H7 (cell line): ENCODE data around the gene GPATCH2. TPM values are rescaled to one million over a fixed set of nuclear protein-coding genes. Genes with fewer than 3 reads are reported as not detected.
"Not testable (repeated sequence)": the region's sequence is repeated elsewhere in the genome, so short reads cannot be mapped to it uniquely, and the experiment has no call there.

Experiments
- DNase-seq: peaks from one replicate; pipeline ENCODE4 v3.0.0; 2012
- H3K27me3 ChIP-seq: 2 replicates; pipeline ENCODE4 v1.6.0; 2011; ENCODE audit warnings: mild to moderate bottlenecking, low read length; ENCODE audit not compliant: control insufficient read depth, insufficient read depth
- H3K36me3 ChIP-seq: replicated peaks from 2 replicates; pipeline ENCODE4 v1.5.1; 2011; ENCODE audit warnings: low read length; ENCODE audit not compliant: control insufficient read depth, insufficient read depth
- H3K4me3 ChIP-seq: 2 replicates; pipeline ENCODE4 v1.5.1; 2011; ENCODE audit warnings: low read depth, mild to moderate bottlenecking, control low read depth, low read length, moderate library complexity; ENCODE audit not compliant: insufficient read depth
- total RNA-seq: library from RNA; depleted of rRNA; stranded (reverse); fragments of >200 nt; shearing (Covaris generic); gene quantifications from 2 replicates; pipeline ENCODE4 v1.2.3, GENCODE V29; 2014

GPATCH2 gene
- total RNA-seq, 1 experiment from 2014 or later, result 11.5 TPM

GRCh38 chr1:217525773-217526490 is 105.0 kb downstream of the GPATCH2 start:
- H3K36me3 ChIP-seq, result no peaks in the 10 kb centered on the region
- DNase-seq, result no peak
- no peak overlapping the region for H3K4me3 ChIP-seq

DNA sequence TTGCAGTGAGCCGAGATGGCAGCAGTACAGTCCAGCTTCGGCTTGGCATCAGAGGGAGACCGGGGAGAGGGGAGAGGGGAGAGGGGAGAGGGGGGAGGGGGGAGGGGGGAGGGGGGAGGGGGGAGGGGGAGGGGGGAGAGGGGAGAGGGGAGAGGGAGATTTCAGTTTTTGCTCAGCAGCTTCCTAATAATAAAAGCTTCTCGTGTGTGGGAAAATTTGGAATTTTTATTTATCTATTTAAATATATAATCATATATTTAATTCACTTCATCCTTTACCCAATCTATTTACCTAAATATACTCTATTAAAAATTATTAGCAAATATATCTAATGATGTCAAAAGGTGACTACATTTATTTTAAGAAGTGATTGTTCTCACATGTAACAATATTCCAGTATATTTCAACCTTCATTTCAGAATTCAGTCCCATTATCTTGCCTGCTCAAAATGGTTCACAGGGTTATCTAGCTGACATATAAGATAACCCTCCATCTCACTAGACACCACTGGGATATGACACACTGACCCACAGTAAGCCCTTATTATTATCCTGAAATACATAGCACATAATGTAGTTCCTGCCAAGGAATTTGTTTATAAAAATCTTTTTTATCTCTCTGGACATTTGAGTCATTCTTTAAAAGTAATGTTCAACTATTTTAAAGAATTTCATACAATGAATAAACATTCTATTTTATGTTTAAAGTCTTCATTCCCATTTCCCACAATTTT is 105.9 kb downstream of the GPATCH2 start:
- Histone ChIP-seq H3K27me3 (no peaks in the 10 kb centered on the region), H3K36me3 (no peaks in the 10 kb centered on the region), H3K4me3 (no peak overlapping the region)
- no peak for DNase-seq

More at GRCh38 chr1:217525773-217526490, 105.0 kb downstream of the GPATCH2 start:
- no peaks in the 10 kb centered on the region for H3K27me3 ChIP-seq

DNA sequence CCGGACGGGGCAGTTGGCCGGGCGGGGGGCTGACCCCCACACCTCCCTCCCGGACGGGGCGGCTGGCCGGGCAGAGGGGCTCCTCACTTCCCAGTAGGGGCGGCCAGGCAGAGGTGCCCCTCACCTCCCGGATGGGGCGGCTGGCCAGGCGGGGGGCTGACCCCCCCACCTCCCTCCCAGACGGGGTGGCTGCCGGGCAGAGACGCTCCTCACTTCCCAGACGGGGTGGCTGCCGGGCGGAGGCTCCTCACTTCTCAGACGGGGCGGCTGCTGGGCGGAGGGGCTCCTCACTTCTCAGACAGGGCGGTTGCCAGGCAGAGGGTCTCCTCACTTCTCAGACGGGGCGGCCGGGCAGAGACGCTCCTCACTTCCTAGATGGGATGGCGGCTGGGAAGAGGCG is 107.0 kb downstream of the GPATCH2 start:
- H3K27me3 ChIP-seq, DNase-seq, H3K4me3 ChIP-seq, H3K36me3 ChIP-seq: not testable (repeated sequence)

- H3K36me3 ChIP-seq, result no peaks in the 10 kb centered on the region
- no peaks in the 10 kb centered on the region for H3K27me3 ChIP-seq
- no peak overlapping the region for H3K4me3 ChIP-seq
- DNase-seq, result no peak
Observed at GRCh38 chr1:217522277-217522676, 108.6 kb downstream of the GPATCH2 start.

GRCh38 chr1:217521317-217521716 is 109.6 kb downstream of the GPATCH2 start:
- H3K4me3 ChIP-seq, result no peak overlapping the region
- H3K36me3 ChIP-seq, result no peaks in the 10 kb centered on the region
- H3K27me3 ChIP-seq, result no peaks in the 10 kb centered on the region
- no peak for DNase-seq

- no peak for DNase-seq
- Histone ChIP-seq H3K4me3 (no peak overlapping the region), H3K36me3 (no peaks in the 10 kb centered on the region), H3K27me3 (no peaks in the 10 kb centered on the region)
Observed at GRCh38 chr1:217506878-217507277, 124.0 kb downstream of the GPATCH2 start.

GRCh38 chr1:217498209-217498608 is 132.7 kb downstream of the GPATCH2 start:
- no peak for DNase-seq
- no peak overlapping the region for H3K4me3 ChIP-seq
- H3K36me3 ChIP-seq, result no peaks in the 10 kb centered on the region
- no peaks in the 10 kb centered on the region for H3K27me3 ChIP-seq

GRCh38 chr1:217495249-217495648 is 135.6 kb downstream of the GPATCH2 start:
- no peaks in the 10 kb centered on the region for H3K36me3 ChIP-seq

DNA sequence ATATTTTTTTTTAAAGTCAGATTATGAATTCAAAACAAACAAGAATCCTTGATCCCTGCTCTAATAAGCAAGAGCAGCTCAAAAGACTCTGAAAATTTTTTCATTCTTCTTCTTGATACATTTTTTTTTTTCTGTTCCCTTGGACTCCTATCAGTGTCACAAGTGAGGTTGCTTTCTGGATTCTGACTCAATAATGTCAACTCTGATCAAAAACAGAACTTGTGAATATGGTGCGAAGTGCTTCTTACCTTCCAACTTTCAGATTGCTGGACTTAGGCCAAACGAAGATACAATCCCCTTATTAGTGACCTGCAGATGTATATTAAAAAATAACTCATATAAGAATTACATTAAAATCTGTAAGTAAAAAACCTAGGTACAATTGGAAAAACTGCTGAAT is 136.1 kb downstream of the GPATCH2 start:
- no peaks in the 10 kb centered on the region for H3K27me3 ChIP-seq
- H3K4me3 ChIP-seq, result no peak overlapping the region
- no peaks in the 10 kb centered on the region for H3K36me3 ChIP-seq
- DNase-seq, result no peak

More at GRCh38 chr1:217495249-217495648, 135.6 kb downstream of the GPATCH2 start:
- Histone ChIP-seq H3K4me3 (no peak overlapping the region), H3K27me3 (no peaks in the 10 kb centered on the region)
- no peak for DNase-seq

DNA sequence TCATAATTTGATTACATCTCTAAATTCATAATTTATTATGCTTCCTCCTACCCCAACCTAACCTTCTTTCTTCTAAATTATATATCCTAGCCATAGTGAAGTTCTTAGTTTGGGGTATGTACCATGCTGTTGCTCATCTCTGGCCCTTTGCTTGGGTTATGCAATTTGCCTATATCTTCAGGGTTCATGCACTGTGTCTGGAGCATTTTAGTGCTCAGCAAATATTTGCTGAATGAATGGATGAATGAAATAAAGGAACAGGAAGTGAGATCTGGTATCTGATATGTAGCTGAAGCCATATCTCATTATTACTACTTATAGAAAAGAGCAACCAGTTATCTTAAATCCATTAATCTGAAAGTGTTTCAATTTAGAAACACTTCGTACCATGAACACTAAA is 137.6 kb downstream of the GPATCH2 start:
- H3K4me3 ChIP-seq, result no peak overlapping the region
- DNase-seq, result no peak
- H3K27me3 ChIP-seq, result no peaks in the 10 kb centered on the region
- no peaks in the 10 kb centered on the region for H3K36me3 ChIP-seq

DNA sequence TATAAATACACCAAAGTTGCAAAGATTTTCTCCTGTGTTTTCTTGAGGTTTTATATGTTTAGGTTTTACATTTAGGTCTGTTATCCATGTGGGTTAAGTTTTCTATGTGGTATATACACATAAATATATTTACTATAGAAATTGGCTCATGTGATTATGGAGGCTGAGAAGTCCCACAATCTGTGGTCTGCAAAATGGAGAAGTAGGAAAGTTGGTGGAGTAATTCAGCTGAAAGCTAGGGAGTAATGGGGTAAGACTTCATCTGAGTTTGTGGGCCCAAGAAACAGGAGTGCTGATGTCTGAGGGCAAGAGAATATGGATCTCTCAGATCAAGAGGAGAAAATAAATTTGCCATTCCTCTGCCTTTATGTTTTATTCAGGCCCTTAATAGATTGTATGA is 146.0 kb downstream of the GPATCH2 start:
- H3K36me3 ChIP-seq, result no peaks in the 10 kb centered on the region
- H3K27me3 ChIP-seq, result no peaks in the 10 kb centered on the region
- H3K4me3 ChIP-seq, result no peak overlapping the region
- DNase-seq, result no peak

- Histone ChIP-seq H3K36me3 (no peaks in the 10 kb centered on the region), H3K4me3 (no peak overlapping the region), H3K27me3 (no peaks in the 10 kb centered on the region)
- no peak for DNase-seq
Observed at GRCh38 chr1:217482356-217483102, 148.4 kb downstream of the GPATCH2 start.

DNA sequence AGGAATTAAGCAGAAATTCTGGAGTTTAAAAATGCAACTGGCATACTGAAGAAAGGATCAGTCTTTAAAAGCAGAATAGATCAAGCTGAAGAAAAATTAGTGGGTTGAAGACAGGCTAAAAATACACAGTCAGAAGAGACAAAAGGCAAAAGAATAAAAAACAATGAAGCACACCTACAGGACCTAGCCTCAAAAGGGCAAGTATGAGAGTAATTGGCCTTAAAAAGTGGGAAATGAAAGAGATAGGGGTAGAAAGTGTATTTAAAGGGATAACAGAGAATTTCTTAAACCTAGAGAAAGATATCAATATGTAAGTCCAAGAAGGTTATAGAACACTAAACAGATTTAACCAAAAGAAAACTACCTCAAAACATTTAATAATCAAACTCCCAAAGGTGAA is 152.4 kb downstream of the GPATCH2 start:
- Histone ChIP-seq H3K4me3 (no peak overlapping the region), H3K27me3 (no peaks in the 10 kb centered on the region), H3K36me3 (no peaks in the 10 kb centered on the region)
- DNase-seq, result no peak

DNA sequence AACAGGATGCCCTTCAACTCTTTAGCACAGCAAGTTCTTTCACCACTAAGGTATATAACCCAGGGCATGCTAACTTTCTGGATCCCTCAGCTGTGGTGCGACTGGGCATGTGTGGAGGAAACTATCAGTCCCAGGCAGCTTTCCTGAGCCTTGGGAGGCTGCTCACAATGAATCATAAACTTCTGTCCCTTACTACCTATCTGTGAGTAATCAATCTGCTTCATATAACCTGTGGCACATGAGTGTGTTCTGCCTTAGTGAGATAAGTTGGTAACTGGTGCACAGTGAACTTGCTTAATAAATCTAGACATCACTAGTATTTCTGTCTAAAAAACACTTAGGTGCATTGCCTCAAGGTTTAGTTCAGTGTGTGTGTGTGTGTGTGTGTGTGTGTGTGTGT is 158.0 kb downstream of the GPATCH2 start:
- Histone ChIP-seq H3K4me3 (no peak overlapping the region), H3K27me3 (no peaks in the 10 kb centered on the region), H3K36me3 (no peaks in the 10 kb centered on the region)
- DNase-seq, result no peak

DNA sequence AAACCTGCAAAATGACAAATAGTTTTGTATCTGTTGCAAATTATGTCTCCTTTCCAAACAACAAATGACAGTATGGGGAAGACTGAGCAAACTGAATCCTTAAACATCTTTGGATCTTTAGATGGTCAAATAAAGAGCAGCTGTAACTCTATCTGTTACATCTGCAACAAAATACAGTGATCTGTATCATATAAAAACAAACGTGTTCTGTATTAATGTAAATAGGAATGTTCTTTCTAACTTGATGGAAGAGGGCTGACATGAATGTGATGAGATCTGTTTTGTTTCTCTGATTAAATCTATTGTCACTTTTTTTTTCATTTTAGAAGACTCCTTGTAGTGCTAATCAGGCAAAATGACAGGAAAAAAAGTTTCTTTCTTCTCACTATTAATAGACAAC is 159.5 kb downstream of the GPATCH2 start:
- DNase-seq, result no peak
- H3K4me3 ChIP-seq, result no peak overlapping the region
- H3K27me3 ChIP-seq, result no peaks in the 10 kb centered on the region
- H3K36me3 ChIP-seq, result no peaks in the 10 kb centered on the region
